GM18505 (cell line): Measurements from ENCODE around the gene ITGA11.
"Not testable (repeated sequence)": the region's sequence is repeated elsewhere in the genome, so short reads cannot be mapped to it uniquely, and the experiment has no call there.

Experiments
- ATAC-seq: cut with Tn5 transposase; IDR thresholded peaks from one replicate; pipeline ENCODE4 v1.9.1; 2021; ENCODE audit not compliant: unreplicated experiment
- POLR2A ChIP-seq: IDR thresholded peaks from 4 replicates; pipeline ENCODE4 v1.6.1; 2011; ENCODE audit warnings: borderline replicate concordance; ENCODE audit not compliant: insufficient read depth, insufficient read length; ENCODE audit errors: extremely low read depth

The ITGA11 gene

DNA sequence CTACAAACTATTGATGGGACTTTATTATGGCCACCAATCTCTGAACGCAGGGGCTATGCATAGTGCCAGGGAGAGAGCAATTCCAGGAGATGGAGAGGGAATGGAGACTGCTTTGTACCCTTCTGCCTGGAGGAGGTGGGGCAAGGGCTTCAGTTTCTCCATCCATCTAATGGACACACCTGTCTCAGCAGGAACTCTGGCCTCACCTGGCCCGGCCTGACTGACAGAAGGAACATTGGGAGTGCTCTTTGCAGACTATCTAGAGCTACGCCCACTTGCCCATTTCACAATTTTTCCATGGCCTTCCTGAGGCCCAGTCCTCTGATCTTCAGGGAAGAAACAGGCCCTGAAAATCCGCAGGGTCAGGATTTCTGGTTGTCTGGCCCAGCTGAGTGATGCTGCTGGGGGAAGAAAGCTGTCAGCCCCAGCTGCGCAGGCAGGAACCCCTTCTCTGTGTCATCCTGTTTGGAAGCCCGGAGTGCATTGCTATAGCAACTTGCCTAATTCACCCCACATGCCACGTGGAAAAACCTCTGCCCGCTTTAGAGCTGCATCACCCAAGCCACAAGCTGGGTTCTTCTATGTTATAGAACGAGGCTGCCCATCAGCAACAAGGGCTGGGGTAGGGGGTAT lies 6.4 kb downstream of the ITGA11 start:
- no peak for TF ChIP-seq POLR2A
- ATAC-seq = no peak

DNA sequence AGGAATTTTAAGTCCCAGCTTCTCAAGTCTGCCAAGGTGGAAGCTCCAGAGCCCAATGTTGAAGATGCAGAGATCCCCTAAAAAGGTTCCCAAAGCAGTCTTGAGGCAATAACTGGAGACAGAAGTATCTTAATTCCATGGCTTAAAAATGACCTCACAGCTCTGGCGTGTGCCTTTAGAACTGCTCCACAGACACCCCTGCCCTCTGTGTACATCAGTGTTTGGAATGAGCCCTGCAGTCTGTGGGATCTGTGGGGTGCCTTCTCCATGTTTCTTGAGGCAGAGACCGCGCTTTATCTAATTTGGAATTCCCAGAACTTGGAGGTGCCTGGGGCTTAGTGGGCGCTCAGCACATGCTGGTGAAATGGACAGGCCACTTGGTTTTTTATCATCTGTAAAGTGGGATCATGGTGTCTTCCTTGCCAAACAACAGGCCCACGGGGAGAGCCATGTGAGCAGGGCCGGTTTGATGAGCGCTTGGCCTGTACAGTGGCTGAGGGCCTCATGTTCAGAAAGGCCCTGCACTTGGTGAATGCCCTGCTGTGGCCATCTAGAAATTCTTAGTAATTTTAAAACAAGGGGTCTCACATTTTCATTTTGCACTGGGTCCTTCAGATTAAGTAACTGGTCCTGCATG lies 7.1 kb downstream of the ITGA11 start:
- no peak for ATAC-seq

DNA sequence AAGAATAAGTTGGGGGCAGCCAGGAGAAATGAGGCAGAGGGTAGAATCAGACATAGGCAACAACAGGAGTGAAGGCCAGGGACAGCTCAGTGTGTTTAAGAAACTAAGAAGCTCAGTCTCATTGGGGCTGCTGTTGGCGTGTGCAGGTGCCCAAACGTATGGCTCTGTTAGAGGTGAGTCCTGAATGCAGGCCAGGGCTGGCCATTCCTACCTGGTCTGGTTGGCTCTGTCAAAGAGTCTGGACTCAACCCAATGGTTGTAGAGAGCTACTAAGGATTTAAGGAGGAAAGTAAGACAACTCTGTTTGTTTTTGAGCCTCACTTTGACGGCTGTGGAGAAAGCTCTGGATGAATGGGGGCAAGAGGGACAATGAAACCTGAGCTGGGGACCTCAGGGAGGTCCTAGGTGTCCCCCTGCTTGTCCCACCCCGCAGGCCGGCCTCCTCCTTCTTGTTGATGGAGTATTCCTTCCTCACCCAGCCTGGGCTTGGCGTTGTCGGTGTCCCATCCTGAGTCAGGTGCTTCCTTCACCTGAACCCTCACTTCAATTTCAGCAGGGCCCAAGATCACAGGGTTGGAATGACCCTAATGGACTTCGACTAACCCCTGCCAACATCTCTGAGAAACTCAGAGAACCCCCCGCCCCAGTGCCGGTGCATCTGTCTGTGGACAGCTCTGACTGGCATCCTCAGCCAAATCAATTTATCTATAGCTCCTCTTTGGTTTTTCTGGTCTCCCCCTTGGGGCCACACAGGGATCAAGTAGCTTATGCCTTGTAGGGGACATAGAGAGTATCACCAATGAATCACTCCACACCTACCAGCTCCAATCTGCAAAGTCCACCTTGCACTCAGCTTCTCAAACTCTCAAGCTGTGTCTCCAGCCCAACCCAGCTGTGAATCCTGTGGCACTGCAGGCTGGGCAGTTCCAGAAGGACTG lies 8.3 kb downstream of the ITGA11 start:
- no peak for ATAC-seq
- TF ChIP-seq POLR2A = no peak

More for the DNA sequence above, 7.1 kb downstream of the ITGA11 start:
- TF ChIP-seq POLR2A = no peak

DNA sequence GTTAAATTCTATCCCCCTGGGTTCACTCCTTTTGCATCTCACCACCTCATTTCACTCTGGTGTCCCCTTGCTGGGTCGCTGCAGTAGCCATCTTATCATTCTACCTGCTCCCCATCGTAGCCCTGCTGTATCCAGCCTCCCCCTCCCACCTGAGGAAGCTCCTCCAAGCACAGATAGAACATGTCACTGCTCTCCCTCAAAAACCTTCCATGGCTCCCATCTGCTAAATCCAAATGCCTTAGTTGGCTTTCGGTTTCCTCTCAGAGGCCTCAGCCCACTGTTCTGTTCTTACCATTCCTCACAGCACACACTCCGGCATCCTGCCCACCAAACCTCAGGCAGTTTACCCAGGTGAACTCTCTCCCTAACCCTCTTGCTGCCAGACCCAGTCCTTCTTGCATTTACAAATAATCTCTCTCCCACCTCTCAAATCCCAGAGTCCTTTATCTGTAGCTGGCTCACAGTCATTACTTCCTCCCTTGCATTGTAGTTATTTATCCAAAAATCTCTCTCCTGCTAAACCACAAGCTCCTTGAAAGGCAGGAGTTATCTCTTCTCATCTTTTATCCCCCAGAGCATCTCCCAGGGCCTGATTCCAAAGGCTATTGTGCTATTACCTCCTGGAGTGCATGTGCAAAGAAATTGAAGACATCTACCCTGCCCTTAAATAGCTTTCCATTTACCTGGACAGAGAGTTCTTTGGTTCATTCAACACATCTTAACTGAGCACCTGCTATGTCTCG lies 9.4 kb downstream of the ITGA11 start:
- not testable (repeated sequence) for ATAC-seq

DNA sequence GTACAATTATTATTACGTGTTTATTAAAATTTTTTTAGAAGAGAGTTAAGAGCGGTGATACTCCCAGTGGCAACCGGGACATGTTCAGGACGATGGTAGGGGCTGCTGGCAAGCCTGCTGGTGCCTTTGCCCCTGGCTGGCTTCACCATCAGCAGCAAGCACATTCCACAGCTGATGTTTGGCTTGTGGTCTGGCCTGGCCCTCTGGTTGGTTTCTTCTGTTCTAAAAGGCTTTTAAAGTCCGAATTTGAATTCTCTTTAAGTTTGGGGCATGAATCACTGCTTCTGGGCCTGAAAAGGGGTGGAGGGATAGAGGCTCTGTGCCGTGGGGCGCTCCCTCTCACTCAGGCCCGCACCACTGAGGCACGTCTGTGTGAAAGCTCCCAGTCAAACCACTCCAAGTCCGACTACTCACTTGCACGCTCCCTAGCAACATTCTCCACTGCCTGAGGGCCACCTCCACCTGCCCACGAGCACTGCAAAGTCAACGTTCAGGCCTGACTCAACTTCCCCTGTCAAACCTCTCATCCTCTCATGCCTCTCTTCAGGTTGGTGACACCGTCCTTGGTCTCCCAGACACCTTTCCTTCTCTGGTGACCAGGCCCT lies 10.1 kb downstream of the ITGA11 start:
- no peak for ATAC-seq
- no peak for TF ChIP-seq POLR2A

DNA sequence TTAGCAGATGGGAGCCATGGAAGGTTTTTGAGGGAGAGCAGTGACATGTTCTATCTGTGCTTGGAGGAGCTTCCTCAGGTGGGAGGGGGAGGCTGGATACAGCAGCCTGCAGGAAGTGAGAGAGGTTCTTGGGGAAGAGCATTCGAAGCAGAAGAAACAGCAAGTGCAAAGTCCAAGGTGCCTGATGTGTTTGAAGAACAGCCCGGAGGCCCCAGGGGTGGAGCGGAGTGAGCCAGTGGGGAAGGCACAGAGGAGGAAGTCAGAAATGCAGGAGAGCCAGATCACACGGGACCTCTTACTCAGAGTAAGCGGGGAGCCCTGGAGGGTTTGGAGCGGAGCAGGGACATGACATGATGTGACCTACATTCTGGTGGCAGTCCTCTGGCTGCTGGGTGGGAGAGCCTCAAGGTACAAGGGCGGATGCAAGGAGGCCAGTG lies 10.8 kb downstream of the ITGA11 start:
- TF ChIP-seq POLR2A = no peak
- ATAC-seq = no peak

DNA sequence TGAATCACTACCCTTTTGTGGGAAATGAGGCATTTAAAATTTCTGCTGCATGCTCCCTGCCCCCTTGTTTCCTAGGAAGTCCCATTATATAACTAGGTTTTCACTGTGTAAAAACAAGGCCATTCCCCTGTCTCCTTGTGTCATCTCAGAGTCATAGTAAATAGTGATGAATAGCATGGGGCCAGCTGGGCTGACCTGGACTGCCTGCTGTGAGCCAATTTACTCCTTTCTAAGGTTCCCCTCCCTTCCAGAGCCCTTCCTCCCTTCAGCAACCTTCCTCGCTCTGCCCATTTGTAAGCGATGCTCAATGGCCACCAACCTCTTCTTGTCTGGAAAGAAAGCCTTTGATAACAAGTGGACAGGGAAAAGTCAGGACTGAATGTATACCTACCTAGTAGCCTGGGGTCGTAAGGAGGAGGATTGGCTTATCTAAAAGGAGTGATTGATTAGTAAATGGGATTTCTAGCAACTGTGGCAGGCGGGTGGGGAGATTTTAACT lies 11.7 kb downstream of the ITGA11 start:
- no peak for ATAC-seq
- no peak for TF ChIP-seq POLR2A

DNA sequence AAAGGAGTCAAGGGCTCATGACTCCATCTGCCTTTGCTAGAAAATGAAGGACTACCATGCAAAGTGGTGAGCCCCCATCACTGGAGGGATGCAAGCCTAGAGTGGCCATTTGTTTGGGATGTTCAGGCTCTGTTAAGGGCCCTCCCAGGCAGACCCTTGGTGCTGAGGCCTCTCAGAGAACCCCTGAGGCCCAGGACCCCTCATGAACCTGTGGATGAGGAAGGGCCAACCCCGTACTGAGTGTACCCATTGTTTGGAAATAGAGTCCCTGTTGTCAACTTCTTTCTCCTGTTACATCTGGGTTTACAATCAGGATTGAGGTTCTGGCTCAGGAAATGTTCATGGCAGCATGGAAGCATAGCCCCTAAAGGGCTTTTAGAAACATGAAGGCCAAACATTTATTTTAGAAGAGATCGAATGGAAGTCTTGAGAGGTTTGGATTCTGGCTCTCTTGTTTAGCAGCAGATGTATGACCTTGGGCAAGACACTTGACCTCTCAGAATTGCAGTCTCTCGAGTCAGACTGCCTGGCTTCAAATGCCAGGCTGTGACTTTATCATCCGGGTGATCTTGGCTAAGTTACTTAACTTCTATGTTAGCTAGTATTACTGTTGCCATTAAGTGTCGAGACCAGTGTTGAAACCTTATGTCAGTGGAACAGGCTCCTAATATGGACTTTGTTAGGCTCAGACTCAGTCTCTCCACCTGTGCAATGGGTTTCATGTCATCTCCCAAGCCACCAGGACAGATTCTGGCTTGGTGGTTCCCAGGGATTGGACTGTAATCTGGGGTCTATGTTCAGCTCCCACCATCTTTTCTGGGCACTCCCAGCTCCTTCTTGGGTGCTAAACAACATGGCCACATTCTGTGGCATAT lies 12.4 kb downstream of the ITGA11 start:
- no peak for ATAC-seq
- no peak for TF ChIP-seq POLR2A

DNA sequence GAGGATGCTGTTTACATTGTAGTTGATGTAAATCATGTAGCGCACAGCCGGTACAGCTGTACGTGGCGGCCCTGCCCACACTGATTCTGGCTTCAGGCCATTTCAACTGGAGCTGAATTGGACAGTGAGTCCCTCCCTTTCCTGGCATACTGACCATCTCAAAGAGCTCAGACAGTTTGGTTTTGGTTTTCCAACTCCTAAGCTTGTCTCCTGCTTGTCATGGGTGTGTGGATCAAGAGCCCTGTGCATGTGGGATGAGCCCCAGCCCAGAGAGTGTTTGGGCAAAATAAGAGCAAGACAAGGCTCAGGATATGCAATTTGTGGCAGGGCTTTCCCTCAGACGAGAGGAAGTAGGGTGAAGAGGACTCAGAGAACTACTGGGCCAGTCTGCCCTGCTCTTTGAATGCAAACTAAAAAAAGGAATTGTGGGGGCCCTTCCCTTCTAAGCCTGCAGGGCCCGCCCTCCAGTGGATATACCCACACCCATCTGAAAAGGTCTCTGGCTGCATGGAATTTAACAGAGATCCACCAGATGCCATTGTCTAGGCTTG lies 13.3 kb downstream of the ITGA11 start:
- TF ChIP-seq POLR2A = no peak
- ATAC-seq = no peak

DNA sequence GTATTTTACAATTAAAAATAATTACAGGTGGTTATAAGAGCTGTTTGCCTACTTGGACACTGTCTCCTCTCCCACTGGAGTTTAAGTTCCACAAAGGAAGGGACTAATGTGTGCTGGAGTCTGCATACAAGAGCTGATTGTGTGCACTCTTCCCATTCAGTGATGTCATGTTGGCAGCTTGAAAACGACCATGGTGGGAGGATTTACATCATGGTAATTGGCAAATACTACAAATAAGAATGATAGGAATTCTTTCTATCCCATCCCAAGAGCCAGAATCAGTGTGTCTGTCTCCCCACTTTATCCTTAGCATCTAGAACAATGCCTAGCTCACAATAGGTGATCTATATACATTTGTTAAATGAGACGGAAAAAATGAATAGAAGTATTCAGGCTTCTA lies 14.1 kb downstream of the ITGA11 start:
- ATAC-seq = no peak
- TF ChIP-seq POLR2A = no peak

DNA sequence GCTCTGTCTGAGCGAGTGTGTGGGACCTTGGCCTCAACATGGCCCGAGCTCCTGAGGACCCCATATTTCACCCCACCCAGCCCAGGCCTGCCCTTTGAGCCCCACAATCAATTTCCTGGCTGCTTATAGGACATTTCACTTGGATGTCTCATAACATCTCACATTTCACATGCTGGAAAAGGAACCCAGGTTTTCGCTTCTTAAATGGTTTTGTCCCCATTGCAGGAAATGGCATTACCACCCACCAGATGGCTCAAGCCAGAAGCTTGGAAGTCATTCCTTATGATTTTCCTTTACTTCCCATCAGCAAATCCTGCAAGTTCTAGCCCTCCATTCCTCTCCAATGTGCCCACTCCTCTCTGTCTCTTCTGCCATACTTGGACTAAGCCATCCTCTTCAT lies 14.9 kb downstream of the ITGA11 start:
- ATAC-seq = no peak
- TF ChIP-seq POLR2A = no peak
